Esophagus muscularis mucosa (tissue), 3 donors: Measurements from ENCODE around the gene NANOS3.

Experiments
- CTCF ChIP-seq, 3 experiments: fragments of 200-600 bp in 2 of 3; fragments of 450-650 bp in 1 of 3; sonication (generic) in 2 of 3; IDR thresholded peaks; one replicate each; pipeline ENCODE4 v1.5.1; 2017 to 2019; ENCODE audit warnings: antibody characterized with exemption in 3 of 3, mild to moderate bottlenecking in 2 of 3, moderate library complexity in 1 of 3
- POLR2AphosphoS5 ChIP-seq, 2 donors: sonication (generic); formaldehyde crosslinking; IDR thresholded peaks; one replicate each; pipeline ENCODE4 v1.6.1; 2017; ENCODE audit warnings: antibody characterized with exemption in 2 of 2

GRCh38 chr19:13884726-13885591 lies 8.0 kb downstream of the NANOS3 start:
- TF ChIP-seq CTCF (IDR thresholded peaks at IDR 0.05): no peak
- no peak for TF ChIP-seq POLR2AphosphoS5 (IDR thresholded peaks at IDR 0.05)
